VCaP (cell line): ENCODE results near the gene ARHGAP9.

Experiments used
- H3K27ac ChIP-seq: fragments of 450-650 bp; 2 replicates; pipeline ENCODE4 v1.5.1; 2017
- CTCF ChIP-seq: fragments of 450-650 bp; conservative IDR thresholded peaks from 2 replicates; pipeline ENCODE4 v1.5.1; 2017; ENCODE audit warnings: mild to moderate bottlenecking, moderate library complexity

The ARHGAP9 gene

GRCh38 chr12:57454566-57455373 lies 24.9 kb downstream of the ARHGAP9 start, which contains the start of gene INHBE:
Gene INHBE (plus strand): TSS chr12:57455307. CDS start chr12:57455537, 230 bp downstream.
- TF ChIP-seq CTCF, result no peak
- no peak within 1 kb of the TSS for H3K27ac ChIP-seq

- TF ChIP-seq CTCF, result no peak
- H3K27ac ChIP-seq, result no peak overlapping the region
These were observed 25.5 kb downstream of the ARHGAP9 start for GRCh38 chr12:57454213-57454565.

GRCh38 chr12:57452937-57453509 lies 26.6 kb downstream of the ARHGAP9 start:
- no peak overlapping the region for H3K27ac ChIP-seq
- TF ChIP-seq CTCF, result peak; percentile 97

- H3K27ac ChIP-seq, result no peak overlapping the region
- no peak for TF ChIP-seq CTCF
These were observed 27.3 kb downstream of the ARHGAP9 start for GRCh38 chr12:57452181-57452936.

GRCh38 chr12:57451233-57451778 lies 28.4 kb downstream of the ARHGAP9 start:
- TF ChIP-seq CTCF, result no peak
- no peak overlapping the region for H3K27ac ChIP-seq

GRCh38 chr12:57450057-57450456 lies 29.6 kb downstream of the ARHGAP9 start:
- no peak for TF ChIP-seq CTCF
- H3K27ac ChIP-seq, result no peak overlapping the region

GRCh38 chr12:57449375-57449774 lies 30.3 kb downstream of the ARHGAP9 start:
- TF ChIP-seq CTCF, result no peak

More at GRCh38 chr12:57449375-57449774, 30.3 kb downstream of the ARHGAP9 start:
- no peak overlapping the region for H3K27ac ChIP-seq
